Activated CD4-positive, alpha-beta memory T cell treated with anti-CD3 and anti-CD28 coated beads, Interleukin-2, amount 10 ng/mL, durations not matched to agents 7 days and 5 days (primary cell): ENCODE measurements around the gene ALG12. TPM values are rescaled to one million over a fixed set of nuclear protein-coding genes. Genes with fewer than 3 reads are reported as not detected.

Source experiments
- CTCF ChIA-PET: fragments of 350-600 bp; sonication (Branson Sonifier 250); formaldehyde crosslinking; loops from one replicate; lab custom pipeline; 2021; ENCODE audit warnings: antibody characterized with exemption, inconsistent platforms; lab: Charles Lee
- POLR2A ChIA-PET: fragments of 350-600 bp; sonication (Branson Sonifier 250); formaldehyde crosslinking; loops from one replicate; lab custom pipeline; 2021; ENCODE audit warnings: antibody characterized with exemption; lab: Charles Lee
- DNase-seq: peaks from one replicate; pipeline ENCODE4 v3.0.0-alpha.2; 2020
- H3K27ac Mint-ChIP-seq: one replicate; pipeline ENCODE4 v1.8.0; 2021; ENCODE audit warnings: mild to moderate bottlenecking, mixed read lengths
- H3K27me3 Mint-ChIP-seq: one replicate; pipeline ENCODE4 v1.8.0; 2021; ENCODE audit warnings: mixed read lengths
- H3K36me3 Mint-ChIP-seq: one replicate; pipeline ENCODE4 v1.8.0; 2021; ENCODE audit warnings: low read depth, mixed read lengths
- H3K4me1 Mint-ChIP-seq: one replicate; pipeline ENCODE4 v1.8.0; 2021; ENCODE audit warnings: mixed read lengths
- H3K4me3 Mint-ChIP-seq: one replicate; pipeline ENCODE4 v1.8.0; 2021; ENCODE audit warnings: mild to moderate bottlenecking, mixed read lengths
- H3K9me3 Mint-ChIP-seq: one replicate; pipeline ENCODE4 v1.8.0; 2021; ENCODE audit warnings: mixed read lengths
- total RNA-seq, 2 experiments: library from RNA; stranded (reverse); gene quantifications; one replicate each; pipeline ENCODE4 v1.2.3, GENCODE V29; 2021

Gene ALG12
- total RNA-seq, 2 experiments from 2014 or later: 14.7 to 20.6 TPM

- Mint-ChIP-seq H3K27me3 (no peaks in the 10 kb centered on the region), H3K9me3 (no peaks in the 10 kb centered on the region), H3K4me1 (no peaks in the 10 kb centered on the region), H3K36me3 (peaks cover 33% of the 10 kb centered on the region), H3K27ac (no peak overlapping the region), H3K4me3 (no peak overlapping the region)
- POLR2A ChIA-PET: no interaction called here
- no peak for DNase-seq
- CTCF ChIA-PET: no interaction called here
Observed at GRCh38 chr22:49909476-49910205, 8.6 kb downstream of the ALG12 start.

DNA sequence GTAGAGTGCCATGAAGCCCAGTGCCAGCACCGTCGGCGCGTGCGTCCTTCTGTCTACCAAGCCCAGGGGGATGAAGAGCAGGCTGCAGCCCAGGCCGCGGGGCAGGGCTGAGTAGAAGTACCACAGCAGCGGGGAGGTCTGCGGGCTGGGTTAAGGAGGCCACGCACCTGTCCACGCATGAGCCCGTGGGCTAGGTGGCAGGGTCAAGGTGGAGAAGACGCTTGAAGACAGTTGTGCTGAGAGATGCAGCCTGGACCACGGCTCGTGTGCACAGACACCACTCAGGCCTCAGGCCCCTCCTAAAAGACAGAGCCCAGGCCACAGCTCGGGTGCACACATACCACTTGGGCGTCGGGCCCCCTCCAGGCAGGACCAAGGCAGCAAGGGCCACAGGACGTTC lies 10.4 kb downstream of the ALG12 start:
- H3K36me3 Mint-ChIP-seq: peaks cover 45% of the 10 kb centered on the region
- no peaks in the 10 kb centered on the region for H3K4me1 Mint-ChIP-seq
- H3K27me3 Mint-ChIP-seq: no peaks in the 10 kb centered on the region
- no peak overlapping the region for H3K27ac Mint-ChIP-seq
- DNase-seq: no peak
- POLR2A ChIA-PET: no interaction called here
- H3K4me3 Mint-ChIP-seq: no peak overlapping the region
- H3K9me3 Mint-ChIP-seq: no peaks in the 10 kb centered on the region
- CTCF ChIA-PET: no interaction called here

GRCh38 chr22:49906799-49907290 lies 11.4 kb downstream of the ALG12 start:
- Mint-ChIP-seq H3K27me3 (no peaks in the 10 kb centered on the region), H3K4me3 (no peak overlapping the region), H3K36me3 (peaks cover 47% of the 10 kb centered on the region), H3K27ac (no peak overlapping the region), H3K4me1 (no peaks in the 10 kb centered on the region), H3K9me3 (no peaks in the 10 kb centered on the region)
- DNase-seq: no peak
- ChIA-PET CTCF (no interaction called here), POLR2A (no interaction called here)

- DNase-seq: no peak
- ChIA-PET CTCF (no interaction called here), POLR2A (interaction anchor here (1.1 kb wide), 1 partner anchor 52 kb away, joined by 3 read pairs; no protein-coding TSS in a partner anchor)
- Mint-ChIP-seq H3K4me1 (no peaks in the 10 kb centered on the region), H3K36me3 (peaks cover 53% of the 10 kb centered on the region), H3K27ac (no peak overlapping the region), H3K27me3 (no peaks in the 10 kb centered on the region), H3K4me3 (no peak overlapping the region), H3K9me3 (peaks cover 4% of the 10 kb centered on the region)
Observed at GRCh38 chr22:49906071-49906798, 12.0 kb downstream of the ALG12 start.

DNA sequence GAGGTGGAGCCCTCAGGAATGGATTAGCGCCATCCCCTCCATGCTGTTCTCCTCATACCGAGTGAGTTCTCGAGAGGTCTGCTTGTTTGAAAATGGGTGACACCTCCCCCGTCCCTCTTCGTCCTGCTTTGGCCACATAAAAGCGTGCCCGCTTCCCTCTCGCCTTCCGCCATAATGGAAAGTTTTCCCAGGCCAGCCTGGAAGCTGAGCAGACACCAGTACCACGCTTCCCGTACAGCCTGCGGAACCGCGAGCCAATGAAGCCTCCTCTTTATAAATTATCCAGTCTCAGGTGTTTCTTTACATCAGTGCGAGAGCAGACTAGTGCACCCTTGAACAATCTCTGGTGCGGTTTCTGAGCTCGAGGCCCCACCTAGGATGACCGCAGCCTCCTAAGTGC lies 12.8 kb downstream of the ALG12 start:
- ChIA-PET CTCF (no interaction called here), POLR2A (interaction anchor here (1.1 kb wide), 1 partner anchor 51 kb away, joined by 3 read pairs; no protein-coding TSS in a partner anchor)
- H3K27me3 Mint-ChIP-seq: no peaks in the 10 kb centered on the region
- peaks cover 4% of the 10 kb centered on the region for H3K9me3 Mint-ChIP-seq
- no peaks in the 10 kb centered on the region for H3K4me1 Mint-ChIP-seq
- no peak overlapping the region for H3K4me3 Mint-ChIP-seq
- H3K27ac Mint-ChIP-seq: no peak overlapping the region
- DNase-seq: no peak
- H3K36me3 Mint-ChIP-seq: peaks cover 61% of the 10 kb centered on the region

DNA sequence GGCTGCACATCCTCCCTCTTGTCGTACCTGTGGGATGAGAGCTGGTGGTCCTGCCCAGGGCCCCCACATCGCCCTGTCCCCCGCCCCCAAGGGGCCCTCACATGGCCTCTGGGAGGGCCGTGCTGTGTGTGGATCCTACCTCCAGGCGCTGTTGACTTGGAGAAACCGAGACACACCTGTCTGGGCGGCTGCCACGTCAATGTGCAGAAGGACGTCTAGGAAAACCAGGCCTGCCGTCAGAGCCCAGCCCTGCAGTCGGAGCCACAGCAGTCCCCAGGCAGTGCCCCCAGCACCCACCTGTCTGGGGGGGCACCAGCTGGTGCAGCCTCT lies 14.2 kb downstream of the ALG12 start:
- POLR2A ChIA-PET: no interaction called here
- no peak for DNase-seq
- H3K9me3 Mint-ChIP-seq: peaks cover 4% of the 10 kb centered on the region
- H3K36me3 Mint-ChIP-seq: peaks cover 68% of the 10 kb centered on the region
- CTCF ChIA-PET: no interaction called here
- no peak overlapping the region for H3K27ac Mint-ChIP-seq
- no peak overlapping the region for H3K4me3 Mint-ChIP-seq
- H3K27me3 Mint-ChIP-seq: no peaks in the 10 kb centered on the region
- H3K4me1 Mint-ChIP-seq: peaks cover 3% of the 10 kb centered on the region

- Mint-ChIP-seq H3K4me1 (peaks cover 3% of the 10 kb centered on the region), H3K27me3 (no peaks in the 10 kb centered on the region), H3K36me3 (peaks cover 63% of the 10 kb centered on the region), H3K9me3 (peaks cover 4% of the 10 kb centered on the region), H3K27ac (no peak overlapping the region), H3K4me3 (no peak overlapping the region)
- CTCF ChIA-PET: no interaction called here
- POLR2A ChIA-PET: no interaction called here
- DNase-seq: no peak
Observed at GRCh38 chr22:49903322-49904039, 14.8 kb downstream of the ALG12 start.

- Mint-ChIP-seq H3K4me1 (peaks cover 3% of the 10 kb centered on the region), H3K27me3 (no peaks in the 10 kb centered on the region), H3K9me3 (peaks cover 4% of the 10 kb centered on the region), H3K27ac (no peak overlapping the region), H3K4me3 (no peak overlapping the region), H3K36me3 (peaks cover 51% of the 10 kb centered on the region)
- POLR2A ChIA-PET: no interaction called here
- CTCF ChIA-PET: no interaction called here
- DNase-seq: no peak
Observed at GRCh38 chr22:49901457-49901856, 16.8 kb downstream of the ALG12 start.

DNA sequence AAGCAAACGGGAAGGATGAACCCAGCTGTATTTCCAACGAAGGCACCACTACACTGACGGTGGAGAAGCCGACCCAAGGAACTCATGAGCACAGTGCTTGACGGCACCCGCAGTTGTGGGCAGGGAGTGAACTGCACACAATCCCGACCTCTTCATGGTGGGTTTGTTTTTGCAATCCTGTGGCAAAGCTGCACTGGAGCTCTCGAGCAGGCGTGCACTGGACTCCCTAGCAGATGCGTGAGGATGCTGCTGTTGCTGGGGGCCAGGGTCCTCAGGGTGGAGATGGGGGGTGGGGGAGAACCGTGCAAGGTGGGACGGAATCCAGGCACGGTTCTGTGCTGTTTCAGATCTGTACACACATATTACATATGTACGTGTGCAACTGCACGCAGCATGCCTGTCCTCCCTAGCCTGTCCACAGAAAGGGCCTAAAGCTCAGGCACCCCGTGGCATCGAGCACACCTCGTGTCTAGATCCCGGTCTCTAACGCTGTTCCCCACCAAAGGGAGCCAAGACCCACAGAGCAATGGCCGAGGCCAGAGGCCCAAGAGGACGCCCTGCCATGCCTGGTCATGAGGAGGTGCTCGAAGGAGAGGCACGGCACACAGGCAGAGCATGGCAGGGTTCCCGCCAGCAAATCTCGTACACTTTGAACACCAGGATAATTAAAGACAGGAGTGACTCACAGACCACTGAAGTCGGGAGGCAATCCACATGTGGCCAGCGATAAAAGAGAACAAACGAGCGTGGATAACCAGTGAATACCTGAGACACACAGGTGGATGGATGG lies 17.6 kb downstream of the ALG12 start:
- CTCF ChIA-PET: no interaction called here
- no peak for DNase-seq
- no peak overlapping the region for H3K4me3 Mint-ChIP-seq
- no peaks in the 10 kb centered on the region for H3K27me3 Mint-ChIP-seq
- POLR2A ChIA-PET: no interaction called here
- peaks cover 3% of the 10 kb centered on the region for H3K4me1 Mint-ChIP-seq
- peaks cover 4% of the 10 kb centered on the region for H3K9me3 Mint-ChIP-seq
- no peak overlapping the region for H3K27ac Mint-ChIP-seq
- H3K36me3 Mint-ChIP-seq: peaks cover 47% of the 10 kb centered on the region

GRCh38 chr22:49899530-49899929 lies 18.7 kb downstream of the ALG12 start:
- ChIA-PET POLR2A (no interaction called here), CTCF (no interaction called here)
- Mint-ChIP-seq H3K4me3 (no peak overlapping the region), H3K27me3 (no peaks in the 10 kb centered on the region), H3K4me1 (peaks cover 3% of the 10 kb centered on the region), H3K36me3 (peaks cover 49% of the 10 kb centered on the region), H3K9me3 (peaks cover 4% of the 10 kb centered on the region), H3K27ac (no peak overlapping the region)
- no peak for DNase-seq

DNA sequence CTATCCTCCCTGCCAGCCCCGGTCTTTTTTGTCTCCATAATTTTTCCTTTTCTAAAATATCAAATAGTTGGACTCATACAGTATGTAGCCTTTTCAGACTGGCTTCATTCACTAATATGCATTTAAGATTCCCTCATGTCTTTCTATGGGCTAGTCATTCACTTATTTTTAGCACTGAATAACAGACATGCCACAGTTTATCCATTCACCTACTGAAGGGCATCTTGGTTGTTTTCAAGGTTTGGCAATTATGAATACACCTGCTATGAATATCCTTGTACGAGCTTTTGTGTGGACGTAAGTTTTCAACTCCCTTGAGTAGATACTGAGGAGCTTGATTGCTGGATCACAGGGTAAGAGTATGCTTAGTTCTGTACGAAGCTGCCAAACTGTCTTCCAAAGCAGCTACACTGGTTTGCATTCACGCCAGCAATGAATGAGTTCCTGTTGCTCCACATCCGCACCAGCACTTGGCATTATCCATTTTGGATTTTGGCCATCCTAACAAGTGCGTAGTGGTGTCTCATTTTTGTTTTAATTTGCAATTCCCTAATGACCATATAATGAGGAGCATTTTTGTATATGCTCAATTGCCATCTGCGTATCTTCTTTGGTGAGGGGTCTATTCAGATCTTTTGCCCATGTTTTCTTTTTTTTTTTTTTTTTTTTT lies 21.1 kb downstream of the ALG12 start:
- peaks cover 44% of the 10 kb centered on the region for H3K36me3 Mint-ChIP-seq
- peaks cover 4% of the 10 kb centered on the region for H3K9me3 Mint-ChIP-seq
- POLR2A ChIA-PET: no interaction called here
- H3K4me1 Mint-ChIP-seq: peaks cover 3% of the 10 kb centered on the region
- no peak overlapping the region for H3K4me3 Mint-ChIP-seq
- DNase-seq: no peak
- no peak overlapping the region for H3K27ac Mint-ChIP-seq
- H3K27me3 Mint-ChIP-seq: no peaks in the 10 kb centered on the region
- CTCF ChIA-PET: no interaction called here

- POLR2A ChIA-PET: no interaction called here
- CTCF ChIA-PET: no interaction called here
- peaks cover 42% of the 10 kb centered on the region for H3K36me3 Mint-ChIP-seq
- H3K4me3 Mint-ChIP-seq: no peak overlapping the region
- H3K27me3 Mint-ChIP-seq: no peaks in the 10 kb centered on the region
- H3K4me1 Mint-ChIP-seq: peaks cover 4% of the 10 kb centered on the region
- DNase-seq: no peak
- peaks cover 2% of the 10 kb centered on the region for H3K9me3 Mint-ChIP-seq
- no peak overlapping the region for H3K27ac Mint-ChIP-seq
Observed at GRCh38 chr22:49896201-49896600, 22.0 kb downstream of the ALG12 start.
